ENCODE measurements around the gene NBEA. TPM values are rescaled to one million over a fixed set of nuclear protein-coding genes. Genes with fewer than 3 reads are reported as not detected.
"Not testable (repeated sequence)": the region's sequence is repeated elsewhere in the genome, so short reads cannot be mapped to it uniquely, and the experiment has no call there.

Gene NBEA
- total RNA-seq, 3 donors from 2014 or later (not counting 1 experiment from before 2014, with no cell fraction given): 0.27 to 0.66 (median 0.33) TPM

GRCh38 chr13:35057858-35058257, 115.8 kb downstream of the NBEA start:
- H3K27me3 Mint-ChIP-seq (ENCODE audit: low read depth in 2 of 2): no peaks in the 10 kb centered on the region
- no peaks in the 10 kb centered on the region for H3K27me3 ChIP-seq (ENCODE audit: control insufficient read depth, insufficient read depth, low read length)
- no peak for DNase-seq
- no peak for ATAC-seq
- H3K4me3 Mint-ChIP-seq: no peak overlapping the region
- peaks cover 5% of the 10 kb centered on the region for H3K36me3 Mint-ChIP-seq
- 96% methylated on average over 3 of the region's 6 CpGs for WGBS (ENCODE audit: insufficient coverage)
- H3K9me3 Mint-ChIP-seq: peaks cover 4 to 5% of the 10 kb centered on the region in 2 donors
- TF ChIP-seq CTCF (IDR thresholded peaks at IDR 0.05): no peak
- no peaks in the 10 kb centered on the region for H3K36me3 ChIP-seq (ENCODE audit: control insufficient read depth, insufficient read depth, low read length)
- no peak overlapping the region for H3K4me3 ChIP-seq (ENCODE audit: low read length)
- H3K4me1 ChIP-seq (ENCODE audit: control insufficient read depth, insufficient read depth, low read length): no peaks in the 10 kb centered on the region
- intact Hi-C loops (cut with micrococcal nuclease): no loop called here
- H3K27ac Mint-ChIP-seq: no peak overlapping the region
- H3K4me1 Mint-ChIP-seq: no peaks in the 10 kb centered on the region
- no peaks in the 10 kb centered on the region for H3K9me3 ChIP-seq (ENCODE audit: control insufficient read depth, insufficient read depth, low read length)
- H3K27ac ChIP-seq (ENCODE audit: low read length): no peak overlapping the region

GRCh38 chr13:35058585-35058984, 116.5 kb downstream of the NBEA start:
- 60% methylated on average over 1 of the region's 3 CpGs for WGBS (ENCODE audit: insufficient coverage)
- H3K9me3 Mint-ChIP-seq; ATAC-seq; H3K9me3 ChIP-seq (ENCODE audit: control insufficient read depth, insufficient read depth, low read length); H3K27me3 Mint-ChIP-seq (ENCODE audit: low read depth in 2 of 2); H3K4me3 Mint-ChIP-seq; H3K36me3 ChIP-seq (ENCODE audit: control insufficient read depth, insufficient read depth, low read length); H3K27me3 ChIP-seq (ENCODE audit: control insufficient read depth, insufficient read depth, low read length); DNase-seq; intact Hi-C loops (cut with micrococcal nuclease); H3K27ac Mint-ChIP-seq; H3K36me3 Mint-ChIP-seq; H3K4me3 ChIP-seq (ENCODE audit: low read length); H3K4me1 Mint-ChIP-seq; H3K4me1 ChIP-seq (ENCODE audit: control insufficient read depth, insufficient read depth, low read length); H3K27ac ChIP-seq (ENCODE audit: low read length): not testable (repeated sequence)

GRCh38 chr13:35086667-35087066, 144.6 kb downstream of the NBEA start:
- WGBS (ENCODE audit: insufficient coverage): 40% methylated on average over 1 of the region's 2 CpGs
- no peak overlapping the region for H3K4me3 ChIP-seq (ENCODE audit: low read length)
- TF ChIP-seq CTCF (IDR thresholded peaks at IDR 0.05): no peak
- H3K36me3 Mint-ChIP-seq: peaks cover 6% of the 10 kb centered on the region
- H3K4me1 Mint-ChIP-seq: no peaks in the 10 kb centered on the region
- H3K4me1 ChIP-seq (ENCODE audit: control insufficient read depth, insufficient read depth, low read length): no peaks in the 10 kb centered on the region
- peaks cover 8 to 11% of the 10 kb centered on the region in 2 donors for H3K9me3 Mint-ChIP-seq
- no peak for ATAC-seq
- H3K36me3 ChIP-seq (ENCODE audit: control insufficient read depth, insufficient read depth, low read length): no peaks in the 10 kb centered on the region
- no peak overlapping the region for H3K27ac Mint-ChIP-seq
- intact Hi-C loops (cut with micrococcal nuclease): no loop called here
- H3K9me3 ChIP-seq (ENCODE audit: control insufficient read depth, insufficient read depth, low read length): no peaks in the 10 kb centered on the region
- H3K27me3 ChIP-seq (ENCODE audit: control insufficient read depth, insufficient read depth, low read length): no peaks in the 10 kb centered on the region
- no peak overlapping the region for H3K27ac ChIP-seq (ENCODE audit: low read length)
- DNase-seq: no peak
- no peak overlapping the region for H3K4me3 Mint-ChIP-seq
- no peaks in the 10 kb centered on the region for H3K27me3 Mint-ChIP-seq (ENCODE audit: low read depth in 2 of 2)

GRCh38 chr13:35092251-35092650, 150.2 kb downstream of the NBEA start:
- Histone ChIP-seq H3K4me3 (ENCODE audit: low read length) (no peak overlapping the region), H3K27ac (ENCODE audit: low read length) (no peak overlapping the region), H3K27me3 (ENCODE audit: control insufficient read depth, insufficient read depth, low read length) (no peaks in the 10 kb centered on the region), H3K36me3 (ENCODE audit: control insufficient read depth, insufficient read depth, low read length) (no peaks in the 10 kb centered on the region), H3K4me1 (ENCODE audit: control insufficient read depth, insufficient read depth, low read length) (no peaks in the 10 kb centered on the region), H3K9me3 (ENCODE audit: control insufficient read depth, insufficient read depth, low read length) (no peaks in the 10 kb centered on the region)
- no peak for TF ChIP-seq CTCF (IDR thresholded peaks at IDR 0.05)
- no peak overlapping the region for H3K4me3 Mint-ChIP-seq
- ATAC-seq: no peak
- no peaks in the 10 kb centered on the region for H3K27me3 Mint-ChIP-seq (ENCODE audit: low read depth in 2 of 2)
- H3K27ac Mint-ChIP-seq: no peak overlapping the region
- H3K4me1 Mint-ChIP-seq: no peaks in the 10 kb centered on the region
- WGBS (ENCODE audit: insufficient coverage): 84% methylated on average over 4 of the region's 4 CpGs
- intact Hi-C loops (cut with micrococcal nuclease): no loop called here
- DNase-seq: no peak
- H3K9me3 Mint-ChIP-seq: peaks cover 8 to 9% of the 10 kb centered on the region in 2 donors
- H3K36me3 Mint-ChIP-seq: no peaks in the 10 kb centered on the region

Measured in natural killer cell (primary cell).